Aorta (tissue), 5 donors: ENCODE measurements around the gene DNAH17. TPM values are rescaled to one million over a fixed set of nuclear protein-coding genes. Genes with fewer than 3 reads are reported as not detected.

Experiments
- ATAC-seq: fragments of 200-7000 bp; cut with Tn5 transposase; one replicate; pipeline ENCODE4 v1.9.1; 2022; ENCODE audit warnings: moderate library complexity; ENCODE audit not compliant: low FRiP score
- DNase-seq, 2 donors: peaks; one replicate each; pipeline ENCODE4 v3.0.0-alpha.2; 2020
- H3K27ac ChIP-seq, 2 donors: one replicate each; pipeline ENCODE4 v1.5.1; 2013; ENCODE audit warnings: low read length in 2 of 2, mild to moderate bottlenecking in 2 of 2, moderate library complexity in 2 of 2, control low read depth in 1 of 2, inconsistent platforms in 1 of 2, low read depth in 1 of 2
- H3K27me3 ChIP-seq, 2 donors: one replicate each; pipeline ENCODE4 v1.6.1; 2013; ENCODE audit warnings: control low read depth in 1 of 2, low read length in 1 of 2, mild to moderate bottlenecking in 1 of 2, moderate library complexity in 1 of 2; ENCODE audit not compliant: insufficient read depth in 2 of 2, control insufficient read depth in 1 of 2
- H3K36me3 ChIP-seq, 2 donors: one replicate each; pipeline ENCODE4 v1.6.1; 2013; ENCODE audit warnings: control low read depth in 1 of 2, low read length in 1 of 2, mild to moderate bottlenecking in 1 of 2; ENCODE audit not compliant: insufficient read depth in 2 of 2, control insufficient read depth in 1 of 2
- H3K4me1 ChIP-seq, 2 donors: one replicate each; pipeline ENCODE4 v1.6.1; 2013; ENCODE audit warnings: low read length in 2 of 2, control low read depth in 1 of 2, mild to moderate bottlenecking in 1 of 2, moderate library complexity in 1 of 2; ENCODE audit not compliant: insufficient read depth in 2 of 2, control insufficient read depth in 1 of 2
- H3K4me3 ChIP-seq, 2 donors: one replicate each; pipeline ENCODE4 v1.5.1; 2013; ENCODE audit warnings: low read length in 2 of 2, control low read depth in 1 of 2, mild to moderate bottlenecking in 1 of 2
- H3K9me3 ChIP-seq: one replicate; pipeline ENCODE4 v1.6.1; 2013; ENCODE audit warnings: mild to moderate bottlenecking, low read length; ENCODE audit not compliant: control insufficient read depth
- WGBS, 2 donors: extraction: QIAGEN DNeasy Blood & Tissue Kit; methylation state at CpG; one replicate each; pipeline ENCODE4 v1.1.7; 2013; 5-methylcytosine and 5-hydroxymethylcytosine counted together
- intact Hi-C, 2 donors: fragments of 100-400 bp; cut with DNase I; formaldehyde crosslinking; loops; one replicate each; pipeline versions ENCODE4 v1.14.2 to v1.15.0; 2022
- polyA plus RNA-seq, 2 donors: library from polyadenylated mRNA; stranded (reverse); fragments of 200-250 nt; gene quantifications; one replicate each; pipeline ENCODE4 v1.2.3, GENCODE V29; 2013
- total RNA-seq, 2 donors: library from RNA; stranded (reverse); fragmentation: NEBNext Ultra II Directional; extraction: Animal tissue kit (Norgen Biotek cat#: 25700); gene quantifications; one replicate each; pipeline ENCODE4 v1.2.1, GENCODE V29; 2021
- donor health status: healthy with polysubstance abuse.
- donor health status: Bipolar disorder and iron deficiency.
- donor health status: DM: no; HTN: no; CAD: no.
- donor health status: DM: no; HTN: no; CAD: no.
- donor health status: DM: yes; HTN: yes; CAD: no.

DNAH17 gene
- total and polyA plus RNA-seq, 4 donors, result 0.21 to 0.45 TPM; not detected in 2

GRCh38 chr17:78493853-78494695 lies 83.1 kb downstream of the DNAH17 start:
- Histone ChIP-seq H3K27ac (no peak overlapping the region), H3K4me3 (no peak overlapping the region), H3K9me3 (no peaks in the 10 kb centered on the region), H3K4me1 (no peaks in the 10 kb centered on the region), H3K36me3 (no peaks in the 10 kb centered on the region), H3K27me3 (no peaks in the 10 kb centered on the region)
- WGBS, 2 donors, result 85 to 87% methylated on average over 42 of the region's 42 CpGs
- DNase-seq, result peak in 1 of 2 donors; percentile 44
- ATAC-seq, result no peak
- intact Hi-C loops, result loop anchor here in 1 of 2 donors (10.0 kb wide), 1 partner anchor 251 kb away; no protein-coding TSS in a partner anchor

DNA sequence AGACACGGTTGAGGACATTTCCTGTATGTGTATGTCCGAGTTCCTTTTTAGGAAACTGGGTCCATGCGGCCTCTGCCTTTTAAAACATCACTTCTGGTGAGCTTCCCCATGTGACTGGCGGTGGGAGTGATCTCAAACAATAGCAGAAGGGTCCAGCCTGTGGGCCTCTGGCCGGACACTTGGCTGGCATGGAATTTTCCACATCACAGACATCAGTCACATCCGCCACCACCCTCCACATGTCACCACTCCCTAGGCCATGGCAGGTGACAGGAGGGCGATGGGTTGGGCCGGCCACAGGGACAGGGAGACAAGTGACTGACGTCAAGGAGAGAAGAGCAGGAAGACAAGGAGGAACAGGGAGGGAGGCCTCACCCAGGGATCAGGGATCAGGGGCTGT lies 83.7 kb downstream of the DNAH17 start:
- ATAC-seq (no peak), DNase-seq (peak in 1 of 2 donors; percentile 51)
- 85 to 87% methylated on average over 9 of the region's 9 CpGs for WGBS, 2 donors
- Histone ChIP-seq H3K27ac (no peak overlapping the region), H3K4me3 (no peak overlapping the region), H3K36me3 (no peaks in the 10 kb centered on the region), H3K9me3 (no peaks in the 10 kb centered on the region), H3K4me1 (no peaks in the 10 kb centered on the region), H3K27me3 (no peaks in the 10 kb centered on the region)
- intact Hi-C loops, result loop anchor here in 1 of 2 donors (10.0 kb wide), 1 partner anchor 251 kb away; no protein-coding TSS in a partner anchor

DNA sequence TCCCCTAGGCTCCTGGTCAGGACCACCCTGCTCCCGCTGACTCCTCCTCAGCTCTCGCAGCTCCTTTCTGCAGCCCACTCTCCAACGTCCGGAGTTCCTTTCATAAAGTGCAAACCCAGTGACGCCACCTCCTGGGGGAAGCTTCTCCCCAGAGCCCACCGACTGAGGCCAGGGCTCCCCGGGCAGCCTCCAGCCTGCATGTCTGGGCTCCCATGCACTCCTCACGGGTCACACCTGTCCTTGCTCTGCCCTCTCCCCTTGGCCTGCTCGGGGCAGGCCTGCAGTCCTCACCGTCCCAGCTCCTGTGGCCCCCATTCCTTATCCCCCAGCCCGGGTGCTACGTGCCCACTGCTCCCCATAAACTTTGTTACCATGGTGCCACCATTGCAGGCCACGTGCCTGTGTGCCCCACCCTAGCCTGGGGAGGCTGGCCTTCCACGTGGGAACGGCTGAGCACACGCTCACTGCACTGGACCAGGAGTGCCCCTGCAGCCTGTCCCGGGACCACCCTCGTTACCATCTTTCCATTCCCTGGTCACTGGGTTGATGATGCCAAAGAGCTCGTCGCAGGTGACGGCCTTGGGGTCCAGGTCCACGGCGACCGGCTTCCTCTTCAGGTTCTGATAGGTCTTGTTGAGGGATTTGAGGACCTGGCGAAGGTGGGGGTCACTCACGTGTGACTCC lies 84.9 kb downstream of the DNAH17 start:
- no peaks in the 10 kb centered on the region for H3K4me1 ChIP-seq
- no peaks in the 10 kb centered on the region for H3K36me3 ChIP-seq
- intact Hi-C loops, result loop anchor here in 1 of 2 donors (10.0 kb wide), 1 partner anchor 253 kb away; no protein-coding TSS in a partner anchor
- H3K27me3 ChIP-seq, result no peaks in the 10 kb centered on the region
- H3K27ac ChIP-seq, result no peak overlapping the region
- DNase-seq (no peak), ATAC-seq (no peak)
- H3K4me3 ChIP-seq, result no peak overlapping the region
- no peaks in the 10 kb centered on the region for H3K9me3 ChIP-seq
- WGBS, 2 donors, result 91 to 93% methylated on average over 26 of the region's 26 CpGs

DNA sequence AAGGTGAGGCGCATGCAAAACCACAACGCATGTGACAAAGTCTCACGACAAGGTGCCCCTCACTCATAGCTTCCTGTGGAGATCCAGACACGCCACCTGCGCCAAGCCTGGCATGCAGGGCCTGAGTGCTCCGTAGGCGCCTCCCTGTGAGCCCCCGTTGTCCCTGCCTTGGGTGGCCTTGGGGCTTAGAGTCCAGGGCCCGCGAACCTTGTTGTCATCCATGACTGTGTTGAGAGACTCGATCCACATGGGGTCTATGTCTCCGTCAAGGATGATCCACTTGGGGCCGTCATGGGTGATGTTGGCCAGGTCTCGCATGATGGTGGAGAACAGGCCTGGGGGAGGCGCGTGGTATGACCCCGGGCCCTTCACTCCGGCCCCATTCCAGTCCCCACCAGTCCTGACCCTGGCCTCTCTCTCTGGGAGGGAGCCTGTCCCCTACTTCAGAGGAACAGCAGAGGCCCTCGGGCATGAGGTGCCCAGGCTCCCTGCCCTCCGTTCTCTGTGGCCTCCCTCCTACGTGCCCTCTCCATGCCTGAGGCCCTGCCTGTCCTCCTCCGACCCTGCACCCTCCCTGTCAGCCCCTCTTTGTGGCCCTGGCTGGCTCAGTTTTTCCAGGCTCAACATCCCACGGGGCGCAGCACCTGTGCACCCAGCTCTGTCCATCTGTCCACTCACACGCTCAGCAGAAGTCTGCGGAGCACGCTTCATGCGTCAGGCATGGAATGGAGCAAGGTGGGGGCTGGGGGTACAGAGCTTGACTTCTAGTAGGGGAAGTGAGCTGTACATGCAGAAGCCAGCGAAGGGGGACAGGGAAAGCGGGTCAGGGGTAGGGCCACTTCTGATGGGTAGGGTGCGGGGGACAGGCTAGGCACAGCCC lies 85.7 kb downstream of the DNAH17 start:
- DNase-seq (no peak), ATAC-seq (no peak)
- WGBS, 2 donors, result 94% methylated on average over 31 of the region's 31 CpGs
- Histone ChIP-seq H3K4me3 (no peak overlapping the region), H3K36me3 (no peaks in the 10 kb centered on the region), H3K9me3 (no peaks in the 10 kb centered on the region), H3K27ac (no peak overlapping the region), H3K27me3 (no peaks in the 10 kb centered on the region), H3K4me1 (no peaks in the 10 kb centered on the region)
- intact Hi-C loops, result loop anchor here in 1 of 2 donors (10.0 kb wide), 1 partner anchor 253 kb away; no protein-coding TSS in a partner anchor

DNA sequence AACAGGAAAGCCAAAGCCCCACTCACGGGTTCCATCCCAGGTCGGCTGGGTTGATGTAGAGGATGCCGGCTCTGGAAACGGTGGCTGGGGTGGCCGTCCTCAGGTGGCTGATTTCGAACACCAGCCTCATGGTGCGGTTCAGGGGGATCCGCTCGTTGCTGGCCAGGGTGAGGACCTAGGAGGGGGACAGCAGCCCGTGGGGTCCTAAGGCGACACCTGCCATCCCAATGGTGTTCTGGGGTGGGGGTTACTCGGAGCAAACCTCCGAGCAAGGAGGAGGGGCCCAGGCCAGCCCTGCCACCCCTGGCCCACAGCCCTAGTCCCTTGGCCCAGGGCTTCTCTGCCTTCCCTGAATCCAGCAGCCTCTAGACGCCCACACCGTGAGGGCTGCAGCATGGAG lies 86.5 kb downstream of the DNAH17 start:
- Histone ChIP-seq H3K27ac (no peak overlapping the region), H3K4me3 (no peak overlapping the region), H3K36me3 (no peaks in the 10 kb centered on the region), H3K4me1 (no peaks in the 10 kb centered on the region), H3K27me3 (no peaks in the 10 kb centered on the region), H3K9me3 (no peaks in the 10 kb centered on the region)
- no peak for DNase-seq
- intact Hi-C loops, result loop anchor here in 1 of 2 donors (10.0 kb wide), 1 partner anchor 254 kb away; no protein-coding TSS in a partner anchor
- WGBS, 2 donors, result 89% methylated on average over 15 of the region's 15 CpGs
- ATAC-seq, result no peak

GRCh38 chr17:78490156-78490555 lies 87.0 kb downstream of the DNAH17 start:
- ATAC-seq (no peak), DNase-seq (no peak)
- Histone ChIP-seq H3K4me1 (no peaks in the 10 kb centered on the region), H3K9me3 (no peaks in the 10 kb centered on the region), H3K4me3 (no peak overlapping the region), H3K36me3 (no peaks in the 10 kb centered on the region), H3K27ac (no peak overlapping the region), H3K27me3 (no peaks in the 10 kb centered on the region)
- intact Hi-C loops, result loop anchor here in 1 of 2 donors (10.0 kb wide), 1 partner anchor 255 kb away; no protein-coding TSS in a partner anchor
- 77 to 78% methylated on average over 10 of the region's 10 CpGs for WGBS, 2 donors

GRCh38 chr17:78488867-78489634 lies 88.1 kb downstream of the DNAH17 start:
- 83 to 88% methylated on average over 13 of the region's 13 CpGs for WGBS, 2 donors
- ATAC-seq, result no peak
- intact Hi-C loops, result no loop called here
- DNase-seq, result no peak
- Histone ChIP-seq H3K27ac (no peak overlapping the region), H3K9me3 (no peaks in the 10 kb centered on the region), H3K4me1 (no peaks in the 10 kb centered on the region), H3K36me3 (no peaks in the 10 kb centered on the region), H3K4me3 (no peak overlapping the region), H3K27me3 (no peaks in the 10 kb centered on the region)

GRCh38 chr17:78488156-78488555 lies 89.0 kb downstream of the DNAH17 start:
- H3K9me3 ChIP-seq, result no peaks in the 10 kb centered on the region
- H3K4me3 ChIP-seq, result no peak overlapping the region
- H3K4me1 ChIP-seq, result no peaks in the 10 kb centered on the region
- no peaks in the 10 kb centered on the region for H3K36me3 ChIP-seq
- WGBS, 2 donors, result 73 to 79% methylated on average over 10 of the region's 10 CpGs
- intact Hi-C loops, result no loop called here
- H3K27ac ChIP-seq, result no peak overlapping the region
- H3K27me3 ChIP-seq, result no peaks in the 10 kb centered on the region
- ATAC-seq, result no peak
- no peak for DNase-seq
